Parathyroid adenoma (tissue), 2 donors: ENCODE data around the gene KCNH5.

Experiments used
- H2AFZ ChIP-seq: fragments of 300-600 bp; sonication (generic); one replicate; pipeline ENCODE4 v1.7.0; 2017; ENCODE audit warnings: antibody characterized with exemption, mild to moderate bottlenecking
- H3K27ac ChIP-seq: fragments of 300-600 bp; sonication (generic); one replicate; pipeline ENCODE4 v1.7.0; 2017
- H3K27me3 ChIP-seq: fragments of 300-600 bp; sonication (generic); one replicate; pipeline ENCODE4 v1.7.0; 2017; ENCODE audit warnings: low read length; ENCODE audit not compliant: control insufficient read depth, insufficient read depth
- H3K36me3 ChIP-seq: fragments of 300-600 bp; sonication (generic); one replicate; pipeline ENCODE4 v1.7.0; 2017; ENCODE audit warnings: low read length; ENCODE audit not compliant: control insufficient read depth, insufficient read depth
- H3K4me1 ChIP-seq: fragments of 300-600 bp; sonication (generic); one replicate; pipeline ENCODE4 v1.7.0; 2017; ENCODE audit warnings: control low read depth
- H3K4me2 ChIP-seq: fragments of 300-600 bp; sonication (generic); one replicate; pipeline ENCODE4 v1.7.0; 2017; ENCODE audit warnings: low read length
- H3K4me3 ChIP-seq: fragments of 300-600 bp; sonication (generic); one replicate; pipeline ENCODE4 v1.7.0; 2017; ENCODE audit warnings: low read depth, low read length
- H3K79me2 ChIP-seq: fragments of 300-600 bp; sonication (generic); one replicate; pipeline ENCODE4 v1.7.0; 2017; ENCODE audit warnings: control low read depth
- H3K9ac ChIP-seq: fragments of 300-600 bp; sonication (generic); one replicate; pipeline ENCODE4 v1.7.0; 2017; ENCODE audit warnings: mild to moderate bottlenecking
- H3K9me3 ChIP-seq: fragments of 300-600 bp; sonication (generic); one replicate; pipeline ENCODE4 v1.7.0; 2017; ENCODE audit warnings: low read length; ENCODE audit not compliant: control insufficient read depth
- CTCF ChIP-seq: fragments of 300-600 bp; sonication (generic); IDR thresholded peaks from one replicate; pipeline ENCODE4 v1.7.0; 2017; ENCODE audit warnings: antibody characterized with exemption, mild to moderate bottlenecking
- donor health status: primary hyperparathyroidism.

Gene KCNH5

GRCh38 chr14:63046339-63047268, 1.3 kb upstream of the KCNH5 start:
- no peak overlapping the region for H3K4me3 ChIP-seq
- no peaks in the 10 kb centered on the region for H3K36me3 ChIP-seq
- H3K9me3 ChIP-seq = no peaks in the 10 kb centered on the region
- H3K79me2 ChIP-seq = no peaks in the 10 kb centered on the region
- no peaks in the 10 kb centered on the region for H3K4me1 ChIP-seq
- peaks cover 6% of the 10 kb centered on the region for H3K27me3 ChIP-seq
- no peak for TF ChIP-seq CTCF
- no peak overlapping the region for H2AFZ ChIP-seq
- H3K4me2 ChIP-seq = peak overlapping the region; percentile 71
- H3K9ac ChIP-seq = no peak overlapping the region
- H3K27ac ChIP-seq = no peak overlapping the region

GRCh38 chr14:63045612-63046320, 508 bp upstream of the KCNH5 start:
- TF ChIP-seq CTCF = no peak
- peak overlapping the region; percentile 78 for H2AFZ ChIP-seq
- H3K9me3 ChIP-seq = no peaks in the 10 kb centered on the region
- H3K27ac ChIP-seq = no peak overlapping the region
- no peak overlapping the region for H3K4me3 ChIP-seq
- no peak overlapping the region for H3K9ac ChIP-seq
- no peaks in the 10 kb centered on the region for H3K36me3 ChIP-seq
- H3K27me3 ChIP-seq = peaks cover 6% of the 10 kb centered on the region
- H3K79me2 ChIP-seq = no peaks in the 10 kb centered on the region
- H3K4me1 ChIP-seq = no peaks in the 10 kb centered on the region
- peak overlapping the region; percentile 71 for H3K4me2 ChIP-seq

GRCh38 chr14:63039866-63040265, 5.4 kb downstream of the KCNH5 start:
- H3K4me2 ChIP-seq = no peak overlapping the region
- no peak overlapping the region for H3K9ac ChIP-seq
- no peaks in the 10 kb centered on the region for H3K36me3 ChIP-seq
- H3K9me3 ChIP-seq = no peaks in the 10 kb centered on the region
- no peak overlapping the region for H3K4me3 ChIP-seq
- no peak overlapping the region for H3K27ac ChIP-seq
- no peaks in the 10 kb centered on the region for H3K4me1 ChIP-seq
- peaks cover 4% of the 10 kb centered on the region for H3K27me3 ChIP-seq
- H2AFZ ChIP-seq = no peak overlapping the region
- no peaks in the 10 kb centered on the region for H3K79me2 ChIP-seq
- TF ChIP-seq CTCF = no peak

- H3K27me3 ChIP-seq = no peaks in the 10 kb centered on the region
- H2AFZ ChIP-seq = no peak overlapping the region
- H3K36me3 ChIP-seq = no peaks in the 10 kb centered on the region
- H3K9me3 ChIP-seq = no peaks in the 10 kb centered on the region
- no peak overlapping the region for H3K4me2 ChIP-seq
- H3K4me1 ChIP-seq = no peaks in the 10 kb centered on the region
- H3K4me3 ChIP-seq = no peak overlapping the region
- no peak overlapping the region for H3K27ac ChIP-seq
- H3K79me2 ChIP-seq = no peaks in the 10 kb centered on the region
- H3K9ac ChIP-seq = no peak overlapping the region
- no peak for TF ChIP-seq CTCF
These were observed 12.6 kb downstream of the KCNH5 start for GRCh38 chr14:63032641-63033040.
